HAP-1 (cell line): Measurements from ENCODE around the gene MFSD12.
"Not testable (repeated sequence)": the region's sequence is repeated elsewhere in the genome, so short reads cannot be mapped to it uniquely, and the experiment has no call there.

Source experiments
- DNase-seq, 2 experiments: peaks; one replicate each; pipeline ENCODE4 v3.0.0-alpha.2; 2016 to 2020; ENCODE audit warnings: low spot score in 2 of 2
- H3K27me3 ChIP-seq: fragments of 250-450 bp; sonication (Bioruptor Pico); 2 replicates; pipeline ENCODE4 v1.5.1; 2020; ENCODE audit warnings: low read depth, mild to moderate bottlenecking, moderate library complexity
- H3K36me3 ChIP-seq: fragments of 250-450 bp; sonication (Bioruptor Pico); replicated peaks from 2 replicates; pipeline ENCODE4 v1.5.1; 2020; ENCODE audit warnings: mild to moderate bottlenecking
- H3K4me1 ChIP-seq: fragments of 250-450 bp; sonication (Bioruptor Pico); 2 replicates; pipeline ENCODE4 v1.5.1; 2020; ENCODE audit warnings: mild to moderate bottlenecking
- H3K4me3 ChIP-seq: fragments of 250-450 bp; sonication (Bioruptor Pico); 2 replicates; pipeline ENCODE4 v1.5.1; 2020; ENCODE audit warnings: mild to moderate bottlenecking, moderate library complexity
- H3K9me3 ChIP-seq: fragments of 250-450 bp; sonication (Bioruptor Pico); 2 replicates; pipeline ENCODE4 v1.5.1; 2020; ENCODE audit warnings: mild to moderate bottlenecking, moderate library complexity
- in situ Hi-C: fragments of 300-500 bp; cut with MboI; formaldehyde crosslinking; loops from 3 replicates; pipeline ENCODE4 v1.14.3; 2020; ENCODE audit warnings: low sequenced_read_pairs, inconsistent platforms, mixed read lengths

Gene MFSD12

GRCh38 chr19:3513229-3514140 lies 43.9 kb downstream of the MFSD12 start:
- no peak for DNase-seq
- in situ Hi-C loops = no loop called here
- Histone ChIP-seq H3K4me1 (no peaks in the 10 kb centered on the region; the same call in 1 of the 2 replicates), H3K27me3 (no peaks in the 10 kb centered on the region), H3K4me3 (no peak overlapping the region), H3K9me3 (no peaks in the 10 kb centered on the region), H3K36me3 (peaks cover 41% of the 10 kb centered on the region)

- H3K36me3 ChIP-seq = peaks cover 44% of the 10 kb centered on the region
- H3K27me3 ChIP-seq = no peaks in the 10 kb centered on the region
- DNase-seq = no peak
- H3K4me3 ChIP-seq = no peak overlapping the region
- no peaks in the 10 kb centered on the region for H3K4me1 ChIP-seq
- in situ Hi-C loops = no loop called here
- H3K9me3 ChIP-seq = no peaks in the 10 kb centered on the region
Measured at GRCh38 chr19:3512562-3513228, 44.7 kb downstream of the MFSD12 start.

- no peaks in the 10 kb centered on the region; the same call in 1 of the 2 replicates for H3K4me1 ChIP-seq
- no peaks in the 10 kb centered on the region for H3K9me3 ChIP-seq
- DNase-seq = no peak
- peaks cover 44% of the 10 kb centered on the region for H3K36me3 ChIP-seq
- in situ Hi-C loops = no loop called here
- H3K4me3 ChIP-seq = no peak overlapping the region
- no peaks in the 10 kb centered on the region for H3K27me3 ChIP-seq
Measured at GRCh38 chr19:3511506-3512251, 45.7 kb downstream of the MFSD12 start.

- H3K27me3 ChIP-seq = no peaks in the 10 kb centered on the region
- H3K9me3 ChIP-seq = no peaks in the 10 kb centered on the region
- peaks cover 44% of the 10 kb centered on the region for H3K36me3 ChIP-seq
- no peak overlapping the region for H3K4me3 ChIP-seq
- in situ Hi-C loops = no loop called here
- no peak for DNase-seq
- no peaks in the 10 kb centered on the region; the same call in 1 of the 2 replicates for H3K4me1 ChIP-seq
Measured at GRCh38 chr19:3510727-3511126, 46.7 kb downstream of the MFSD12 start.

GRCh38 chr19:3509566-3509989 lies 47.8 kb downstream of the MFSD12 start:
- Histone ChIP-seq H3K4me3 (no peak overlapping the region), H3K27me3 (no peaks in the 10 kb centered on the region), H3K9me3 (no peaks in the 10 kb centered on the region; the same call in 1 of the 2 replicates), H3K4me1 (no peaks in the 10 kb centered on the region; the same call in 1 of the 2 replicates), H3K36me3 (peaks cover 44% of the 10 kb centered on the region)
- no peak for DNase-seq
- in situ Hi-C loops = no loop called here

GRCh38 chr19:3508771-3509535 lies 48.4 kb downstream of the MFSD12 start:
- H3K9me3 ChIP-seq = no peaks in the 10 kb centered on the region; the same call in 1 of the 2 replicates
- no peak for DNase-seq
- H3K36me3 ChIP-seq = peaks cover 44% of the 10 kb centered on the region
- no peak overlapping the region for H3K4me3 ChIP-seq
- in situ Hi-C loops = no loop called here
- H3K4me1 ChIP-seq = no peaks in the 10 kb centered on the region; the same call in 1 of the 2 replicates
- H3K27me3 ChIP-seq = no peaks in the 10 kb centered on the region

- H3K9me3 ChIP-seq, DNase-seq, H3K27me3 ChIP-seq, H3K4me3 ChIP-seq, in situ Hi-C loops, H3K4me1 ChIP-seq: not testable (repeated sequence)
- peaks cover 44% of the 10 kb centered on the region for H3K36me3 ChIP-seq
Measured at GRCh38 chr19:3508121-3508661, 49.2 kb downstream of the MFSD12 start.

- Histone ChIP-seq H3K4me3 (peak overlapping the region; percentile 81), H3K27me3 (no peaks in the 10 kb centered on the region), H3K9me3 (no peaks in the 10 kb centered on the region; the same call in 1 of the 2 replicates), H3K36me3 (peaks cover 41% of the 10 kb centered on the region), H3K4me1 (no peaks in the 10 kb centered on the region; the same call in 1 of the 2 replicates)
- in situ Hi-C loops = no loop called here
- no peak for DNase-seq
Measured at GRCh38 chr19:3507371-3508120, 49.8 kb downstream of the MFSD12 start.

GRCh38 chr19:3506384-3507340 lies 50.7 kb downstream of the MFSD12 start:
- peaks cover 32% of the 10 kb centered on the region for H3K36me3 ChIP-seq
- peak; percentile 11 to 50 for DNase-seq
- in situ Hi-C loops = no loop called here
- H3K9me3 ChIP-seq = no peaks in the 10 kb centered on the region; the same call in 1 of the 2 replicates
- peak overlapping the region; percentile 81 for H3K4me3 ChIP-seq
- no peaks in the 10 kb centered on the region; the same call in 1 of the 2 replicates for H3K4me1 ChIP-seq
- H3K27me3 ChIP-seq = no peaks in the 10 kb centered on the region

GRCh38 chr19:3505598-3506383 lies 51.6 kb downstream of the MFSD12 start, which contains the start of gene FZR1:
Gene FZR1 (plus strand): TSS chr19:3506311. CDS start chr19:3522990, 16,679 bp downstream.
- Histone ChIP-seq H3K36me3 (peaks cover 25% of the 10 kb centered on the region), H3K4me3 (peak within 1 kb of the TSS; percentile 81), H3K4me1 (peaks cover 2% of the 10 kb centered on the region; the same call in 1 of the 2 replicates), H3K27me3 (no peaks in the 10 kb centered on the region), H3K9me3 (no peaks in the 10 kb centered on the region; the same call in 1 of the 2 replicates)
- in situ Hi-C loops = no loop called here
- DNase-seq = peak; percentile 91 to 99

GRCh38 chr19:3504735-3505134 lies 52.7 kb downstream of the MFSD12 start:
- peaks cover 16% of the 10 kb centered on the region for H3K36me3 ChIP-seq
- no peaks in the 10 kb centered on the region; the same call in 1 of the 2 replicates for H3K9me3 ChIP-seq
- H3K4me1 ChIP-seq = peaks cover 3% of the 10 kb centered on the region
- H3K27me3 ChIP-seq = no peaks in the 10 kb centered on the region
- H3K4me3 ChIP-seq = no peak overlapping the region
- DNase-seq = no peak
- in situ Hi-C loops = no loop called here
